NCI-H226 (cell line): ENCODE results near the gene ABCA4.
A peak's percentile ranks its signal among the peaks of the same experiment; 100 is the strongest.
"Not testable (repeated sequence)": the region's sequence is repeated elsewhere in the genome, so short reads cannot be mapped to it uniquely, and the experiment has no call there.

Experiments
- DNase-seq: peaks from one replicate; pipeline ENCODE4 v3.0.0-alpha.2; 2015

The ABCA4 gene

DNA sequence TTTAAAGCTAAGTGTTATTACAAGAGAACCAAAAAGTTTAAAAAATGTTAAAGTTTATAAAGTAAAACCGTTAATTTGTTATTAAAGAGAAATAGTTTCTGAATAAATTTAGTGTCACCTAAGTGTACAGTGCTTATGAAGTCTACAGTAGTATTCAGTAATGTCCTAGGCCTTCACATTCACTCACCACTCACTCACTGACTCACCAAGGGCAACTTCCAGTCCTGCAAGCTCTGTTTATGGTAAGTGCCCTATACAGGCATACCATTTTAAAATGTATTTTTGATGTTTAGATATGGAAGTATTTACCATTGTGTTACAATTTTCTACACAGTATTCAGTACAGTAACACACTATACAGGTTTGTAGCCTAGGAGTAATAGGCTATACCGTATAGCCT lies 151.6 kb downstream of the ABCA4 start:
- DNase-seq, result no peak

DNA sequence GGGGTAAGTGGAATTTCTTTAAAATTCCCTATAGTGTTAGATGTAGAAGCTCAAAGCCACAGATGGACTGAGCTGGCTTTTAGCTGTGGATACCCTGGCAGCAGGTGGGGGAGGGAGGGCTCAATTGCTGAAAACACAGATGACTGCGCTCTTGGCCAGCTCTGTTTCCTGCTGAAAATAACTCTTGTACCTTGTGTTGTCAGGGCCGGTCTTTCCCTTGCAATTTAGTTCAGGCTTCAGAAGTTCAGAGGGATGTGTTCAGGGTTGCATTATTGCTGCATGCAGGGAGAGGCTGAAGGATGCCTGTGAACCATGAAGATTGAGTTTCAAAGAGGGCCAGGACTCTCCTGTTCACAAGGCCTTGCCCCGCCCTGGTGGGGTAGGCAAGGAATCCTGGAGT lies 153.6 kb downstream of the ABCA4 start:
- DNase-seq, result no peak

DNA sequence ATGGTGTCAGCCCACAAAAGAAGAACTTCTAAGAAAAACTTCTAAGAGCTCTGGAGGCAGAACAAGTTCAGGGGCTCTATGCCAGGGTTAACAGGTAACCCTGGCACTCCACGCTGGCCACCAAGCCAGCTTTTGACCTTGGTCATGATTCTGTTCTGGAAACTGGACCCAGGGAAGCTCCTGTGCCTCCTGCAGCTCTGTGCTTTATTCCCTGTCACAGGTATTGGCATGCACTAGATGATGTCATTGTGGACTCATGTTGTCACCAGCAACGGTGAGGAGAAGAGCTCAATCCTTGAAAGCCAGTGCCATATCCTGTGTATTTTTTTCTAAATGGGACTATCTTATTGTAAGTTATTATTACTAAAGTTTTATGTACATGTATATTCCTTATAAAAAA lies 155.1 kb downstream of the ABCA4 start:
- DNase-seq, result no peak

DNA sequence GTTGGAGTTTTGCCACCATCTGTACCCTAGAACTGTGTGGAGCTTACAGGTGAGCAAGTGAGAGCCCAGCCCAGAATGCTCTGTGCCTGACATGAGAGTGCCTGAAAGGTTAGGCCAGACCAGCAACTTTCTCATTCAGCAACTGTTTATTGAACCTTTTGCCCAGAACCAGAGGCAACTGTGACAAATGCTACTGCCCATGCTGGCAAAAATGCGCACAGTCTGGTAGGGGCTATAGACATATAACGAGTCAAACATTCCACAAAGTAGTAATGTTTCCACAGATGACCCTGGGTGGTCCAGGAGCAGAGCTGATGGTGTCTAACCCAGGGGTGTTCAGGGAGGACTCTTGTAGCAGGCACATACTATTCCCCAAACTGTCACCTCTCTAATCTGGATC lies 155.7 kb downstream of the ABCA4 start:
- no peak for DNase-seq

DNA sequence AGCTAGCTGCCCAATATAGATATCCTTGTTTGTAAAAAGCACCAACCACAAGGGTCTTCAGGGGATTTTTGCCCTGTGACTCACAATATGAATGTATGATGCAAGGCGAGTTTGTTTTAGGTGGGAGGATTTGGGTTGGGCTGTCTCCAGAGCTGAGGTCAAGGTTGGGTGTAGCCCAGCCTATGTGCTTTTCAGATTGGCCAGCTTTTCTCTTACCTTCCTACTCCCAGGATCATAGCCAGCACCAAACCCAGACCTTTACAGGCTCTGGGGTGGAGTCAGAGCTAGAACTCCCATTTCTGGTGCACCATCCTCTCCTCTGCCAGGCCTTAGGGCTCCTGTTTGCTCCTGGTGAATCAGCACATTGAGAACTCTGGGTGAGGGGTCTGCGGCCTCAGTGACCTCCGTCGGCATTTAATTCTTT lies 156.2 kb downstream of the ABCA4 start:
- peak; percentile 87 for DNase-seq

DNA sequence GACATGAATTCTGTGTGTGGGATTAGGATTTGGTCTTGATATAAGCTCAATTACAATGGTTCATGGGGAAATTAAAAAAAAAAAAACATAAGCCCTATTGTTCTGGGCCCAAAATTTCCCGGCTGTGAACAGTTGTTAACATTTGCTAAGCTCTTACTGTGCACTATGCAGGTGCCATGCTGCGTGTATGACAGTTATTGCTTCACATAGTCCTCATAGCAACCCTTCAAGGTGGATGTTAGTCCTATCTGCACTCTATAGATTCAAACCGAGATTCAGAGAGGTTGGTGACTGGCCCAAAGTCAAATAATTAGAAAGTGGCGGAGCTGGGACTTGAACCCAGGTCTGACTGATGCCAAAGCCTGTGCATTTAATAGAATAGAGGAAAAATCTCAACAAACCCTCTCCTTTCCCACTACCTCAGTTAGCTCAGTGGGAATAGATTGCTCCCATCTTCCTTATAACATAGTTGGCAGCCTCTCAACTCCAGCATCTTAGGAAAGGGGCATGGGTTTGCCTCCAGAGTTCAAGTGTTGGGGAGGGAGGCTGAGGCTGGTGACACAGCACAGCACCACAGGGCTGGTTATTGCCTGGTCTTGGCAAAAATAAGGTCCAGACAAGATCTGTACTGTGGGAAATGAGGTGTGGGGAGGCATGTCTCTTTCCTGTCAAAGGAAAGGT lies 156.7 kb downstream of the ABCA4 start:
- DNase-seq, result no peak

DNA sequence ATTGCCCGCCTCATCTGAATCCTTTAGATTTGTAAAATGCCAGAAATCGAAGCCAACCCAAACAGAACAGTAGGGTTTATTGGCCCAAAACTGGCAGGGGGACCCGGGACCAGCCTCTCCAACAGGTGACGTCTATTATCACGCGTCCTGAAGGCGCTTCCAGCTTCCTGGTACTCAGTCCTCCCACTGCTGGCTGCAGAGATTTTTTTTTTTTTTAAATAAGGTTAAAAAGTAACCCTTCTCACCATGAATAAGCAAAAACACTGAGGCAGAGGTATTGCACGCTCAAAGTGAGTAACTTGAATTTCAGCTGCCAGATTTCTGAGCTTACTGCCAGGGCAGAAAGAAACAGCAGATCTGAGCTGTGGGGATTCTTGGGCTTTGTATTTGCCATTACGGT lies 157.4 kb downstream of the ABCA4 start:
- DNase-seq, result no peak

DNA sequence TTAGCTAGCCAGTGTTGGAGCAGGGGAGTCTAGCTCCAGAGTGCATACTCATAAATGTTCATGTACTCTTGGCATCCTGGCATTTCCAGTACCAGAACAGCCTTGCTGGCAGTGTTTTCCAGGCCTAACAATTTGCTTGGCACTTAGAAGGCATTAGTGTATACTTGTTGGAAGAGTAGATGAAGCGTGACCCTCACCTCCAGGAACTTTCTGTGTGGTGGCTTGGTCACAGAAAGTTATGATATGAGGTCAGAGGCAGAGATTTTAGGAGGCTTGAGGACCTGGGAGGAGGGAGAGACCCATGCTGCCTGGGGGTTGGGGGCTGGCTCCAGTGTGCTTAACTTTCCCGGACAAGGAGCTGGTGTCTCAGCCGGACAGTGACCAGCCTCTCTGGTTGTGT lies 159.0 kb downstream of the ABCA4 start:
- no peak for DNase-seq

DNA sequence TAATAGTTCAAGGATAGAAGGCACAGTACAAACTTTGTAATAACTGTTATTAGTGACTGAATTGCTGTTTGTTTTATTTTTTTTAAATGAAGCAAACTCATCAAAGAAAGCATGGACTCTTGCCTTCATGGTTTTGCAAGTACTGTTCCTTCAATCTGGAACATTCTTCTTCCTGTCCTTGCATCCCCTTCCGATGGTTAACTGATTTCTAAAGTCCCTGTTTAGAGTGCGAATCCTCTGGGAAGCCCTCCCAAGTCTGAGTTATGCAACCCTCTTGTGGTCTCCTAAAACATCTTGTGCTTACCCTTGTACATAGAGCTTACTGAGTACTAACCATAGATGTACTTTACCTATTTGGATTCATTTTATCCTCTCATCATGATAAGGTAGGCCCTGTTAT lies 159.5 kb downstream of the ABCA4 start:
- no peak for DNase-seq

DNA sequence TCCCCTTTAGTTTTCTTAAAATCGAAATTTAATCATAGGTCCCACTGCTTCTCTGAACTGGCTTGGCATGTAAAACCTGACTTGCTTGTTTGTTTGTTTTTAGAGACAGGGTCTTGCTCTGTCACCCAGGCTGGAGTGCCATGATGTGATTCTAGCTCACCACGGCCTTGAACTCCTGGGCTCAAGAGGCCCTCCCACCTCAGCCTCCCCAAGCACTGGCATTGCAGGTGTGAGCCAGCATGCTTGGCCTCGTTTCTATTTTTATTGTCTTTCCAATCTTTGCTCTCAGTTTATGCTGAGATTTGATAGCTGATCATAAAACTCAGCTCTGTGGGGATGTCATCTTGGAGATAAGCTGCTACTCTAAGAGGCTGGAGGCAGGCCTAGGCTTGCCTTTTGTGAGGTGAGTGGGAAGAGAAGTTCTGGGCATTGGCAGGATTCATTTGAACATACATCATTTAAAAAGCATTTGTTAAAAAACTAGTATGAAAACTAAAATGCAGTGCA lies 160.3 kb downstream of the ABCA4 start:
- no peak for DNase-seq

DNA sequence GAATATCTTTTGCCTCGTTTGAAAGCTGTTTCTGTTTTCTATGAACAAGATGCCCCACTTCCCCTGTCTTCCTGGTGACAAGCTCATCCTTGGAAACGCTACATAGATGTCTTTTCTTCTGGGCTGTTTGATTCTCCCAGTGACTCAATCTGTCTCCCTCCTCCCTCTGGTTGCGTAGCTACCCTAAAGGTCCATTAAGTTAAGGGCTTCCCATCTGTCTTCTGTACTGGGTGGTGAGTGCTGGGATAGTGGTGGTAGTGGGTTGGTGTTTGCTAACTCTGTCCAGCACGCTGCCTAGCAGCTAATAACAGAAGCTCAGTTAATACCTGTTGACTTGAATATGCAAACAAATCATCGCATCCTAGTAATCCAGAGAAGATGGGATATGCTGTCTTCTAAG lies 161.5 kb downstream of the ABCA4 start:
- no peak for DNase-seq

DNA sequence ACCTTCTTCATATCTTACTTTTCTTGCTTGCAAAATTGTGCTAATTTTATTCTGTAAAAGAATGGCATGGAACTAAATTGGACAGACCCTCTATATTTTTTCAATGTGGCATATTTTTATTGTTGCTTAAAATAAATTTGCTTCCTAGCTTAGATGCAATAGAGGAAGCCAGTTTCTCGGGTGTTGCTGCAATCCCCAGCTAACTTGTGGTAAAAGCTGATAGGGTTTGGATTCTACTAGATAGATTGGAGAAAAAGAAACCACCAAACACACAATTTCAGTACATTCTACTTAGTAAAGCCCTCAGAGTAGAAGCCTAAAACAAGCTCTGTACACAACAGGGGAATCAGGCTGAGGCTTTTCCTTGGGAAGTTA lies 162.2 kb downstream of the ABCA4 start:
- DNase-seq, result no peak

DNA sequence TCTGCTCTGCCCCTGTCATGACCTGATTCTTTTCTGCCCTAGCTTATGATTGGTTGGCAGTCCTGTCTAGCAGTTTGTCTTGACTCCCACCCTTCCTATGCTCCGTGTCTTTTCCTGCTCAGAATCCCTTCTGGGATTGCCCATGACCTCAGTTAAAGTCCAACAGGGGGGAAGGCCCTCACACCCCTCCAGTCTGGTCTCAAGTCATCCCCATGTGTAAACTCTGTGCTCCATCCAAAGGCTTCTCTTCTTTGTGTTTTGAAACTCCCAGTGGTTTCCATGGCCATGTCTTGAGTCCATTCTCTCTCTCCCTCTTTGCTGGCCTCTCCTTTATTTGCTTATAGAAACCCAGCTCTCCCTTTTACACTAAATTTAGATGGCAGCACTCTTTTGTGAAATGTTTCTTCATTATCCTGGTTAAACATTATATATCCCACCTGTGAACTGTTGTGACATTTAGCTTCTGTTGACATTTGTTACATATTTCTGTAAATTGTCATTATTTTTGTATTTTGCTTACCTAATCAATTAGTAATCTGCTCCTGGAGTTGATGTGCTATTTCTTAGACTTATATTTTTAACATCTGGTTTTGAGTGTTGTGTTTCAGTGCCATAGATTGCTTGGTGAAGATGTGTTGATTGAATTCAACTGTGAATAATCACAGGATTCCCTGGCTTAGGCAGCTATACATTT lies 162.8 kb downstream of the ABCA4 start:
- no peak for DNase-seq

DNA sequence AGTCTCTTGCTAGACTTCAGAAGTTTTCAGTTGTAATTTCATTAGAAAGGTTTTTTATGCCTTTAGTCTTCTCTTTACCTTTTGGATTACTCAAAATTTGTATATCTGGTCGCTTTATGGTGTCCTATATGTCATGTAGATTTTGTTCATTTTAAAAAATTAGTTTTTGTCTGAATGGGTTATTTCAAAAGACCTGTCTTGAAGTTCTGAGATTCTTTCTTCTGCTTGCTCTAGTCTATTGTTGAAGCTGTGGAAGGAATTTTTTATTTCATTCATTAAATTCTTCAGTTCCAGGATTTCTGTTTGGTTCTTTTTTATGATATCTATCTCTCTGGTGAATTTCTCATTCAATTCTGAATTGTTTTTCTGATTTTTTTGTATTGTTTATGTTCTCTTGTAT lies 165.2 kb downstream of the ABCA4 start:
- no peak for DNase-seq

DNA sequence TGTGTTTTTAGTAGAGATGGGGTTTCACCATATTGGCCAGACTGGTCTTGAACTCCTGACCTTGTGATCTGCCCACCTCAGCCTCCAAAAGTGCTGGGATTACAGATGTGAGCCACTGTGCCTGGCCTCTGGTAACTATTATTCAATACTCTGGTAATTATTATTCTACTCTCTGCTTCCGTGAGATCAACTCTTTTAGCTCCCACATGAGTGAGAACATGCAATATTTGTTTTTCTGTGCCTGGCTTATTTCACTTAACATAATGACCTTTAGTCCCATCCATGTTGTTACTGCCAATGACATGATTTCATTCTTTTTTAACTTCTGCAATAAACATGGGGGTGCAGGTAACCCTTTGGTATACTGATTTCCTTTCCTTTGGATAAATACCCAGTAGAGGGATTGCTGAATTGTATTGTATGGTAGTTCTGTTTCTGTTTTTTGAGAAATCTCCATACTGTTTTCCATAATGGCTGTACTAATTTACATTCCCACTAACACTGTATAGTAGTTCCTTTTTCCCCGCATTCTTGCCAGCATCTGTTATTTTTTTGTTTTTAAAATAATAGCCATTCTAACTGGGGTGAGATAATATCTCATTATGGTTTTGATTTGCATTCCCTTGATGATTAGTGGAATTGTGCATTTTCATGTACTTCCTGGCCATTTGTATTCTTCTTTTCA lies 173.8 kb downstream of the ABCA4 start:
- not testable (repeated sequence) for DNase-seq
